Skin epidermis (tissue), 12 donors: ENCODE measurements around the gene AIG1.

Source experiments
- H3K27ac ChIP-seq, 21 experiments: fragments of 200-600 bp; sonication (generic) in 11 of 21; one replicate each; pipeline ENCODE4 v1.5.0; 2020; ENCODE audit warnings: mild to moderate bottlenecking in 3 of 21, inconsistent platforms in 2 of 21, moderate library complexity in 2 of 21
- H3K4me3 ChIP-seq, 7 experiments: fragments of 200-600 bp; sonication (generic) in 2 of 7; one replicate each; pipeline ENCODE4 v1.5.0; 2020; ENCODE audit warnings: inconsistent platforms in 2 of 7, mild to moderate bottlenecking in 2 of 7, moderate library complexity in 1 of 7

AIG1 gene

DNA sequence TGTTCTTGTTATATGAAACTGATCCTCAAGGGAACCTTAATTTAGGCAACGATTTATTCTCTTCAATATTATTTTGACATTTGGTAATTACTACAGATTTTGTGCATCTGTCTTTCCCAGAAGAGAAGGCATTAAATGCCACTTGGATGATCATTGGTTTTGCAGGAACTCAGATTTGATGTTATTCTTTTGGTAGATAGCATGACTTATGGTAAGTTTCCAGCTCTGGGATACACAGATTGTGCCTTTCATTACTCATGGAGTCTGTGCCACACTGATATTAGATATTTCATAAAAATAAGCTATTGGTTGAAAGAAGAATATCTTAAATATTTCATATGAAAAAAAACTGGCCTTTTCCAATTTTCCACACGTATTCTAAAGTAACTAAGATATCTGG, 120.1 kb downstream of the AIG1 start:
- H3K4me3 ChIP-seq: no peak overlapping the region
- peak overlapping the region in 1 of 21 experiments; percentile 21 for H3K27ac ChIP-seq

- Histone ChIP-seq H3K27ac (no peak overlapping the region), H3K4me3 (no peak overlapping the region)
Measured at GRCh38 chr6:143183666-143184065, 123.0 kb downstream of the AIG1 start.

DNA sequence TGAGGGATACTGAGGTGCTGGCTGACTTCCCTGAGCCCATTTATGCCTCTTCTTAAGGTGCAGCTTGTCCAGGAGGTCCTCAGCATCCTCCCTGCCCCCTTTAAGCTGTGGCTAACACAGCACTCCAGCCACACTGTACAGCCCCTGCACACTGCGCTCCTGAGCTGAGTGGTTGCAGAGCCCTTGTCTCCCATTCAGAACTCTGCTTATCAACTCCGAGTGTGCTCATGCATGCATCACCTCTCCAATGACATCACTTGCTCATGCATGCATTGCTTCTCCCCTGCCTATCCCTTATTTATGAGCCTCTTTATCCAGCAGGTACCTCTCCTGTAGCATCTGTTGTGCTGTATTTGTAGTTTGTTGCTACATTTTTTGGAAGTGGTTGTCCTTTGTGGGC, 124.6 kb downstream of the AIG1 start:
- no peak overlapping the region for H3K4me3 ChIP-seq
- no peak overlapping the region for H3K27ac ChIP-seq

GRCh38 chr6:143187238-143187923, 126.7 kb downstream of the AIG1 start:
- peak overlapping the region in 1 of 21 experiments; percentile 21 for H3K27ac ChIP-seq
- no peak overlapping the region for H3K4me3 ChIP-seq

- H3K4me3 ChIP-seq: no peak overlapping the region
- peak overlapping the region in 2 of 21 experiments; percentile 17 to 21 for H3K27ac ChIP-seq
Measured at GRCh38 chr6:143188292-143188691, 127.6 kb downstream of the AIG1 start.

DNA sequence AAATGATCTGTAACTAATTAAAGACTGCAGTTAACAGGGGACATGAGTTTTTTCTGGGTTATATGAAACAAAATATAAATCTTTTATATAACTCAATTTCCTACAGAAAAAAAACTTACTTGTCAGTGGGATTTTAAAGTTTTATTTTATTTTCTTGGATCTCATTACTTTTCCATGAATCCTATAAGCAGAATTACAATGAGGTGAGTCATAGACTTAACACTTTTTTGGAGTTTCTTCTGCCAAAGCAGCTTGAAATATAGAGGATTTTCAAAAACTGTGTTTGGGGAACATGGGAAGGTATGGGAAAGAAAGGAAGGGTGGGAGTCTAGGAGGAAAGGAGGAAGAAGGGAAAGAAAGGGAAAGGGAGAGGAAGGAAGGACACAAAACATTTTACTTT, 130.7 kb downstream of the AIG1 start:
- H3K27ac ChIP-seq: no peak overlapping the region
- H3K4me3 ChIP-seq: no peak overlapping the region

- H3K4me3 ChIP-seq: no peak overlapping the region
- H3K27ac ChIP-seq: no peak overlapping the region
Measured at GRCh38 chr6:143192766-143193165, 132.1 kb downstream of the AIG1 start.

GRCh38 chr6:143193571-143194094, 132.9 kb downstream of the AIG1 start:
- Histone ChIP-seq H3K27ac (no peak overlapping the region), H3K4me3 (no peak overlapping the region)

DNA sequence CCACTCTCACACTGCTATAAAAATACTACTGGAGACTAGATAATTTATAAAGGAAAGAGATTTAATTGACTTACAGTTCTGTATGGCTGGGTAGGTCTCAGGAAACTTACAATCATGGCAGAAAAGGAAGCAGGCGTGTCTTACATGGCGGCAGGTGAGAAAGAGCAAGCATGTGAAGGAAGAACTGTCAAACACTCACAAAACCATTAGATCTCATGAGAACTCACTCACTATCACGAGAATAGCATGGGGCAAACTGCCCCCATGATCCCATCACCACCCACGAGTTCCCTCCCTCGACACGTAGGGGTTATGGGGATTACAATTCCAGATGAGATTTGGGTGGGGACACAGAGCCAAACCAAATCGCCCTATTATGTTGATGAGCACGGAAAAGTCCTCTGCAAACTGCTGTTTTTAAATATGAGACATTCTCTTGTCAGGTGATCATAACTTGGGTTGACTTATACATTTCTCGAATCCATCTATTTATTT, 133.5 kb downstream of the AIG1 start:
- Histone ChIP-seq H3K4me3 (no peak overlapping the region), H3K27ac (no peak overlapping the region)

DNA sequence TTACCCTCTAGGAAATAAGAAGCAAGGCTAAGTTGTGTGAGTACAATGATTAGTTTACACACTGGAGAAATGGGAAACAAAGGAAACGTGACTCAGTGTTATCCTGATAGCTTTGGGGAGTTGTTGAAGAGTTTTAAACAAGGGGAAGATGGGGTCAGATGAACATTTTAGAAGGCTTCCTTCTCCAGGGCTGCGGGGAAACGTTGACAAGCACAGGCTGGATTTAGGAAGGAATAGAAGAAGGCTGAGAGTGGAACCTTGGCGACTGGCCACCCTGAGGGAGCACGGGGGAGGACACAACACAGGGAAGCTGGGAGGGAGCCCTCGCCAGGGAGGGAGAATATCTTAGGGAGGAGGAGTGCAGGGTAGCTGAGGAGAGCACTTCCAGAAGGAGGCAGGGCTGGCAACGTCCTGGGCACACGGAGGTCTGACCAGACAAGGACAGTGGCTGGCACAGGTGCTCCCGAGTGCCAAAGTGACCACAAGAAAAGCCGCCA, 134.7 kb downstream of the AIG1 start:
- H3K27ac ChIP-seq: no peak overlapping the region
- H3K4me3 ChIP-seq: no peak overlapping the region

- no peak overlapping the region for H3K4me3 ChIP-seq
- H3K27ac ChIP-seq: no peak overlapping the region
Measured at GRCh38 chr6:143196525-143197225, 136.0 kb downstream of the AIG1 start.

GRCh38 chr6:143197377-143197776, 136.7 kb downstream of the AIG1 start:
- Histone ChIP-seq H3K27ac (no peak overlapping the region), H3K4me3 (no peak overlapping the region)

GRCh38 chr6:143198312-143198711, 137.6 kb downstream of the AIG1 start:
- Histone ChIP-seq H3K4me3 (no peak overlapping the region), H3K27ac (no peak overlapping the region)

GRCh38 chr6:143199291-143199690, 138.6 kb downstream of the AIG1 start:
- H3K27ac ChIP-seq: no peak overlapping the region
- no peak overlapping the region for H3K4me3 ChIP-seq

DNA sequence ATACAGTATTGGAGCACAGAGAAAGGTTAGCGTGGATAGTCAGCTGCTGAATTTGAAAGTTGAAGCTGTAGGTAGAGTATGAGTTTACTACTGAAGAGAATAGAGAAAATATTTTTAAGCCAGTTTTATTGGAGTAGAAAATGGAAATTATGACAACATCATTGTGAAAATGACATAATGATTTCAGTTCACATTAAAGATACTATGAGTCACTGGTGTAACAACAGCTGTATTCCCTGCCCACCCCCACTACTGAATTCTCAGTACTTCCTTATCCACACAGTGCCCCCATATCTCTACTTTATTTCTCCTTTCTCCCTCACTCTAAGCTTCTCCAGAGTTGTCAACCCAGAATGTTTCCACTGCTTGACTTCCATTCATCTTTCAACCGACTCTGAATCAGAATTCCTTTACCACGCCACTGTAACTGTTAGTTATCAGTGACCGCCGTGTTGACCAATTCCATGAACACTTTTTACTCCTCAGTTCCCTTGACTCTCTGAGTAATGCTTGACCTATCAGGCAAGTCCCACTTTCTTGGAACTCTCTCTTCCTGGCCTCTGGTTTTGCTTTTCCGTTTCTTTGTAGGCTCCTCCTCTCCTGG, 139.6 kb downstream of the AIG1 start:
- Histone ChIP-seq H3K27ac (no peak overlapping the region), H3K4me3 (no peak overlapping the region)

- no peak overlapping the region for H3K4me3 ChIP-seq
- no peak overlapping the region for H3K27ac ChIP-seq
Measured at GRCh38 chr6:143204045-143204444, 143.4 kb downstream of the AIG1 start.

GRCh38 chr6:143205131-143205535, 144.4 kb downstream of the AIG1 start:
- Histone ChIP-seq H3K27ac (no peak overlapping the region), H3K4me3 (no peak overlapping the region)

DNA sequence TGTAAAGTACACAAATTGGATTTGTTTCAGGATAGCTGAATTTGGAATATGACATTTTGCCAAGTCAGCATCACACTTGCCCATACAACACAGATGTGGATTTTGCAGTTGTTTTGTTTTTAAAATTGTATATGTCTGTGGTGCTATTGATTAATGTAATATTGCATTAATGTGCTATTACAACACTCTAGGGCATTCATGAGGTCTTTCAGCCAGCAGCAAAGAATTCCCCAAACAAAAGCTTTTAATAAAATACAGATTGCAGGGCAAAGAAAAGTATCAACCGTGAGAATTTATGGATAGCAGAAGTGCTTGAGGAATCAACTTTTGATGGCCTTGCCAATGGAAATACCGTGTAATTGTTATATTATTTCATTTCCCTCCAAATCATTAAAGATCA, 144.9 kb downstream of the AIG1 start:
- Histone ChIP-seq H3K27ac (no peak overlapping the region), H3K4me3 (no peak overlapping the region)

DNA sequence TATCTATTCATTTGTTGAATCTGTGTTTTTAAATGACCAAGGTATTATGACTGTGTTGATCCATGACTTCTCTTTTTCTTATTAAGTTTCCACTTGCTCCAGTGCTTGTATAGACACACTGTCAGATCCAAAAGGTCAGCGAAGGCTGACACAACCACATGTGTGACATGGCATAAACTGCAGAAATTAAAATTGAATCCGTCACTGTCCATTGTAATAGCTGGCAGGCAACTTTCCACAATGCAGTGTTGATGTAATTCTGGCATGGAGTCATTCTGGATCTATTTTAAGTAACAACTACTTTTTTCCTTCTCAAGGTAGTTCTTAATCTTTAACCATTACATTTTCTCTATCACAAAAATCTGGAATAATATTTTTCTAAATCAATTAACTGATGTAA, 145.3 kb downstream of the AIG1 start:
- Histone ChIP-seq H3K4me3 (no peak overlapping the region), H3K27ac (no peak overlapping the region)

- Histone ChIP-seq H3K4me3 (no peak overlapping the region), H3K27ac (no peak overlapping the region)
Measured at GRCh38 chr6:143206550-143206949, 145.9 kb downstream of the AIG1 start.

- Histone ChIP-seq H3K4me3 (no peak overlapping the region), H3K27ac (no peak overlapping the region)
Measured at GRCh38 chr6:143210420-143210819, 149.7 kb downstream of the AIG1 start.
